Mucosa of rectum (tissue), 2 donors: Measurements from ENCODE around the gene SUMO3.

Experiments
- H3K27ac ChIP-seq, 2 donors: one replicate each; pipeline ENCODE4 v1.7.0; 2013; ENCODE audit warnings: inconsistent platforms in 2 of 2, low read depth in 2 of 2, low read length in 2 of 2
- H3K27me3 ChIP-seq, 2 donors: one replicate each; pipeline ENCODE4 v1.7.0; 2013; ENCODE audit warnings: low read length in 2 of 2; ENCODE audit not compliant: control insufficient read depth in 2 of 2, insufficient read depth in 2 of 2
- H3K36me3 ChIP-seq, 2 donors: one replicate each; pipeline ENCODE4 v1.7.0; 2013; ENCODE audit warnings: low read length in 2 of 2; ENCODE audit not compliant: control insufficient read depth in 2 of 2, insufficient read depth in 2 of 2
- H3K4me1 ChIP-seq, 2 donors: one replicate each; pipeline ENCODE4 v1.7.0; 2013; ENCODE audit warnings: low read length in 2 of 2, mild to moderate bottlenecking in 1 of 2; ENCODE audit not compliant: control insufficient read depth in 2 of 2, insufficient read depth in 2 of 2
- H3K4me3 ChIP-seq, 2 donors: one replicate each; pipeline ENCODE4 v1.7.0; 2013; ENCODE audit warnings: low read length in 2 of 2
- H3K9ac ChIP-seq, 2 donors: one replicate each; pipeline ENCODE4 v1.7.0; 2013; ENCODE audit warnings: low read length in 2 of 2, low read depth in 1 of 2, mild to moderate bottlenecking in 1 of 2
- H3K9me3 ChIP-seq, 2 donors: one replicate each; pipeline ENCODE4 v1.7.0; 2013; ENCODE audit warnings: low read length in 2 of 2; ENCODE audit not compliant: control insufficient read depth in 2 of 2
- donor health status: healthy.
- donor health status: Normal muscosa, but diverticular disease.

SUMO3 gene

GRCh38 chr21:44831227-44831860 lies 13.5 kb upstream of the SUMO3 start:
- H3K9ac ChIP-seq, result no peak overlapping the region
- H3K27ac ChIP-seq, result no peak overlapping the region
- no peak overlapping the region for H3K4me3 ChIP-seq
- H3K4me1 ChIP-seq, result peaks cover 0 to 6% of the 10 kb centered on the region in 2 donors
- H3K36me3 ChIP-seq, result no peaks in the 10 kb centered on the region
- no peaks in the 10 kb centered on the region for H3K27me3 ChIP-seq
- H3K9me3 ChIP-seq, result no peaks in the 10 kb centered on the region

DNA sequence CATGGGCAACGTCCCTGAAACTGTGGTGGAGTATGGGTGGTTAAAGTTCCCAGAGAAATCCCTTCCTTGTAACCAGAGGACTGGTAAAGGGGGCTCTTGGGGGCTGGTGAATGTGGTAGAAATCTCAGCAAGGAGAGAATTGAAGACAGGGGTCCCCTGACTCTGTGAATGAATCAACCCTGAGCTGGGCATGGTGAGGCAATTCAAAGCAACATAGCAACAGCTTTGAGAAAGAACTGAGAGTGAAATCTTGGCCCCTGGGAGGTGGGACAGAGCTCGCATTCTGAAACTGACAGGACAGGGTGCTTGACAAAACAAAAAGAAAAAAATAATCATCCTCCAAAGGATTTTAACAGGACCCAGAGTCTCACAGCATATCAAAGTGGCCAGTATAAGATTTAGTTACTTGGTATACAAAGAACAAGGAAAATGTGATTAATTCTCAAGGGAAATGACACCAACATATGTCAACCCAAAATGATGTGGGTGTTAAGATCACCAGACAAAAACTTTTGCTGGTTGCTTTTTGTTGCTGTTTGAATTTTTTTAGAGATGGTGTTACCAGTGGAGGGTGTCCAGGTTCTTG lies 11.7 kb upstream of the SUMO3 start:
- no peaks in the 10 kb centered on the region for H3K27me3 ChIP-seq
- no peak overlapping the region for H3K4me3 ChIP-seq
- H3K36me3 ChIP-seq, result no peaks in the 10 kb centered on the region
- H3K9ac ChIP-seq, result no peak overlapping the region
- H3K27ac ChIP-seq, result no peak overlapping the region
- no peaks in the 10 kb centered on the region for H3K9me3 ChIP-seq
- no peaks in the 10 kb centered on the region for H3K4me1 ChIP-seq

DNA sequence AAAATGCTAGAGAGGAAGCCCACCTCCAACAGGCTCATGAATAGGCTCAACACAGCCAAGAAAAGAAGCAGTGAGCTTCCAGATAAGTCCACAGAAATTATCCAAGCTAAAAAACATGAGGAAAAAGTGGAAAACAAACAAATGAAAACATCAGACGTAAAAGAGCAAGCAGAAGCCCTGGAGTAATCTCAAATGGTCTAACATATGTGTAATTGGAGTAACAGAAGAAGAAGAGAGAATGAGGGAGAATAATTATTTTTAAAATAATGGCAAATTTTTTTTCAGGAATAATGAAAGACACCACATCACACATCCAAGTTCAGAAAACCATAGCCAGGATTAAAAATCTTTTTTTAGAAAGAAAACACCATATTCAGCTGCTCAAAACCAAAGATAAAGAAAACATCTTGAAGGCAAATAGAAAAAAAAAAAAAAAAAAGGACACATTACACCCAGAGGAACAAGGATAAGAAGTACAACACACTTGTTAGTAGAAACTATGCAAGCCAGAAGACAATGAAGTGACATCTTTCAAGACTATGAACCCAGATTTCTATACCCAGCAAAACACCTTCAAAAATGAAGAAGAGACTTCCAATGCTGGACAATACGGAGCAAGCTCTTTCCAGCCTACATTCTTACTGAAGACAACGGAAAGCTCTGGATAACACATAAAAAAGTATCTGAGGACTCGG lies 10.6 kb upstream of the SUMO3 start:
- Histone ChIP-seq H3K27me3 (no peaks in the 10 kb centered on the region), H3K36me3 (no peaks in the 10 kb centered on the region), H3K9ac (no peak overlapping the region), H3K4me1 (no peaks in the 10 kb centered on the region), H3K4me3 (no peak overlapping the region), H3K9me3 (peaks cover 0 to 2% of the 10 kb centered on the region in 2 donors), H3K27ac (no peak overlapping the region)

GRCh38 chr21:44823179-44823660 lies 5.4 kb upstream of the SUMO3 start:
- H3K36me3 ChIP-seq, result no peaks in the 10 kb centered on the region
- H3K9me3 ChIP-seq, result peaks cover 0 to 2% of the 10 kb centered on the region in 2 donors
- no peak overlapping the region for H3K9ac ChIP-seq
- no peak overlapping the region for H3K4me3 ChIP-seq
- H3K4me1 ChIP-seq, result peaks cover 0 to 3% of the 10 kb centered on the region in 2 donors
- H3K27ac ChIP-seq, result no peak overlapping the region
- no peaks in the 10 kb centered on the region for H3K27me3 ChIP-seq

DNA sequence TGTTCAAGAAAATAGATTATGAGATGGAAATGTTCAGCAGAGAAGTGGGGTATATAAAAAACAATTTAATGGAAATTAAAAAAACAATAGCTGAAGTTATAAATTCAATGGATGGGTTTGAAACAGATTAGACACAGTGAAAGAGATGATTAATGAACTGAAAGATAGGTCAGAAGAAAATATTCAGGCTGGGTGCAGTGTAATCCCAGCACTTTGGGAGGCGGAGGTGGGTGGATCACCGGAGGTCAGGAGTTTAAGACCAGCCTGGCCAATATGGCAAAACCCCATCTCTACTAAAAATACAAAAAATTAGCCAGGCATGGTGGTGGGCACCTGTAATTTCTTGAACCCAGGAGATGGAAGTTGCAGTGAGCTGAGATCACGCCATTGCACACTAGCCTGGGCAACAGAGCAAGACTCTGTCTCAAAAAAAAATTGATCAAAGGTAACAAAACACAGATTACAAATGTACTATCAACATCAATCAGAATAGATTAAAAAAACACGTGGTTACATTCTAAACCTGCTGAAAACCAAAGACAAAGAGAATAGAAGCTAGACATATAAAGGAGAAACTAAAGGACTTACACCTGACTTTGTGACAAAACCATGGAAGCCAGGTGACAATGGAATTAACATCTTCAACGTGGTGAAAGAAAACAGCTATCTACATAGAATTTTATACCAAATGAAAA lies 4.8 kb upstream of the SUMO3 start:
- peaks cover 0 to 2% of the 10 kb centered on the region in 2 donors for H3K9me3 ChIP-seq
- peaks cover 0 to 3% of the 10 kb centered on the region in 2 donors for H3K4me1 ChIP-seq

DNA sequence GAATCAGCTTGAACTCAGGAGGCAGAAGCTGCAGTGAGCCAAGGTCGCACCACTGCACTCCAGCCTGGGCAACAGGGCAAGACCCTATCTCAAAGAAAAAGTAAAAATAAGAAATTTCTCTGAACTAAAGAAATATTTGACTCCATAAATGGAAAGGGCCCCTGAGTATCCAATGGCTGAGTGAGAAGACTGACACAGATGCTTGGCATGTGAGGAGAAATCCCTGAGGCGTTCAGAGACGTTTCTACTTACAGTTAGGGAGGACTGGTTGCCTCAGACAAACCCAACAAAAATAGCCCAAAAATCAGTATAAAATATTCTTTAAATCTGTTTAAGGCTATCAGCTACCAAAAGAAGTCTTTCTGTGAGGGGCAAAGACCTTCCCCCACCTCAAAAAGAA lies 3.0 kb upstream of the SUMO3 start:
- Histone ChIP-seq H3K9ac (no peak overlapping the region), H3K36me3 (no peaks in the 10 kb centered on the region), H3K27ac (no peak overlapping the region), H3K4me3 (no peak overlapping the region), H3K27me3 (no peaks in the 10 kb centered on the region), H3K9me3 (peaks cover 0 to 2% of the 10 kb centered on the region in 2 donors), H3K4me1 (peaks cover 7 to 8% of the 10 kb centered on the region in 2 donors)

More for the DNA sequence above, 4.8 kb upstream of the SUMO3 start:
- H3K36me3 ChIP-seq, result no peaks in the 10 kb centered on the region
- no peaks in the 10 kb centered on the region for H3K27me3 ChIP-seq
- no peak overlapping the region for H3K27ac ChIP-seq
- no peak overlapping the region for H3K9ac ChIP-seq
- H3K4me3 ChIP-seq, result no peak overlapping the region

DNA sequence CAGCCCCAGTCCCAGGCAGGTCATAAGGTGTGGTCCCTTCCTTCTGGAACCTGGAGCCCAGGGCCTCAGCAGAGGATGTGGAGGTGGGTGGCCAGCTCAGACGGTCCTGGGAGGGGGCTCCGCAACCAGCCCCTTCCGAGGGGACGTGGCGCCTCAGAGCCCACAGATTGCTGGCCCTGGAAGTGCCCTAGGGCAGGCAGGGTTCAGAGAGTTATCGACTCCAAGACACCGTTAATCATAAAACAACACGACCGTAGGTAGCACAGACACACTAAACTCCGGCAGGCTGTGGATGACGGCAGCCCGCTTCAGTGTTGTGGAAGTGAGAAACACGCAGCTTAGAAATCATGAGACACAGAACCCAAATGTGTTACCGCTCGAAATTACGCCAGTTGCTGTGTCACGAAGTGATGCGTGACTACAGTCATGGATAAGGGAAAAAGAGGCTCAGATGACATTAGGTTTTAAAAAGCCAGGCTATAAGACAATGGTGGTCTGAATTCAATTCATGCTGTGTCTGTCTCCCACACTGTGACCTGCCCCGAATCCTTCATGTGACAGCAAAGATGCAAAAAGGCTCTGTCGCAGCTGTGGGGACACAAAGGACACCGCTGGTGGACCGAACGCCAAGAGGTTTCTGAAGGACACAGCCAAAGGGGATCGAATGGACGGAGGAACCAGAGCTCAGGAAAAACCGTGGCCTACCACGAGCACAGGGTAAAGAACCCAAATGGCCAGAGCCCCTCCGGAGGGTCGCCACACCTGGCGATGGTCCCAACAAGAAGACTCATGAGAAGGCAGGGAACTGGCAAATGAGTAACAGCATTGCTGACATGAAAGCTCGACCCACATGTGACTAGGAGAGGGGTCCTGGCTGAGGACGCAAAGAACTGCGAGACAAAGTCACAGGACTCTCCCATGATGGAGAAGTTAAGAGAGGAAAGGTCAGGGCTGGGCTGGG lies 1.7 kb upstream of the SUMO3 start:
- no peaks in the 10 kb centered on the region for H3K36me3 ChIP-seq
- H3K9me3 ChIP-seq, result peaks cover 0 to 2% of the 10 kb centered on the region in 2 donors
- H3K4me3 ChIP-seq, result no peak overlapping the region
- no peaks in the 10 kb centered on the region for H3K27me3 ChIP-seq
- peaks cover 7 to 8% of the 10 kb centered on the region in 2 donors for H3K4me1 ChIP-seq
- no peak overlapping the region for H3K9ac ChIP-seq
- no peak overlapping the region for H3K27ac ChIP-seq

DNA sequence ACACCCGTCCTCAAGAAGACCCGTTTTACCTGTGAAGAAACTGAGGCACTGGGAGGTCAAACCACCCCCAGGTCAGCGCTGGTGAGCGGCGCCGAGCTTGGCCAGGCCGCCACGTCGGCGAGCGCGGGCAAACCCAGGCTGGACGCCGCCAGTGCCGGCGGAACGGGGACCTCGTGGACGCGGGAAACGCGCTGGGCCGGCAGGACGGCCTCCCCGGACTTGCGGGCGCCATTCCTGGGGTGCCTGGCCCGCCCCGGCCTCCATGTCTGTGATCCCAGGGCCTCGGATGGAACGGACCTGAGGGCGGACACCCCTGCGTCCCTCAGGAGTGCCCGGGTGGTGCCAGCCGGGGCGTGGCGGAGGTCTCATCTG lies 764 bp upstream of the SUMO3 start:
- peaks cover 7 to 8% of the 10 kb centered on the region in 2 donors for H3K4me1 ChIP-seq
- peak overlapping the region; percentile 57 to 77 for H3K4me3 ChIP-seq
- H3K36me3 ChIP-seq, result peaks cover under 1 to 3% of the 10 kb centered on the region in 2 donors
- H3K27ac ChIP-seq, result peak overlapping the region; percentile 78 to 83
- no peaks in the 10 kb centered on the region for H3K27me3 ChIP-seq
- H3K9ac ChIP-seq, result peak overlapping the region in 1 of 2 donors; percentile 90
- peaks cover 0 to 1% of the 10 kb centered on the region in 2 donors for H3K9me3 ChIP-seq

- H3K9ac ChIP-seq, result peak overlapping the region; percentile 24 to 90
- peaks cover 7 to 8% of the 10 kb centered on the region in 2 donors for H3K4me1 ChIP-seq
- no peaks in the 10 kb centered on the region for H3K27me3 ChIP-seq
- H3K9me3 ChIP-seq, result no peaks in the 10 kb centered on the region
- peak overlapping the region; percentile 69 to 81 for H3K4me3 ChIP-seq
- peaks cover 7% of the 10 kb centered on the region in 2 donors for H3K36me3 ChIP-seq
- peak overlapping the region; percentile 78 to 83 for H3K27ac ChIP-seq
Measured at GRCh38 chr21:44817506-44817880, 369 bp downstream of the SUMO3 start.
